Transverse colon (tissue), 4 donors: ENCODE data around the gene DDRGK1. TPM values are rescaled to one million over a fixed set of nuclear protein-coding genes. Genes with fewer than 3 reads are reported as not detected.
"Not testable (repeated sequence)": the region's sequence is repeated elsewhere in the genome, so short reads cannot be mapped to it uniquely, and the experiment has no call there.

Experiments used
- DNase-seq: peaks from one replicate; pipeline ENCODE4 v3.0.0-alpha.2; 2019
- H3K27ac ChIP-seq, 4 donors: fragments of 200-600 bp; sonication (generic); 2 replicates each; pipeline ENCODE4 v1.5.1; 2016 to 2018; ENCODE audit warnings: inconsistent platforms in 4 of 4
- H3K27me3 ChIP-seq: fragments of 200-600 bp; sonication (generic); 2 replicates; pipeline ENCODE4 v1.5.1; 2017; ENCODE audit warnings: inconsistent platforms
- H3K36me3 ChIP-seq, 4 donors: fragments of 200-600 bp; sonication (generic); 2 replicates each; pipeline ENCODE4 v1.5.1; 2017 to 2019; ENCODE audit warnings: inconsistent platforms in 4 of 4
- H3K4me1 ChIP-seq, 4 donors: fragments of 200-600 bp; sonication (generic); 2 replicates each; pipeline ENCODE4 v1.5.1; 2017 to 2020; ENCODE audit warnings: inconsistent platforms in 4 of 4
- H3K4me3 ChIP-seq, 4 donors: fragments of 200-600 bp; sonication (generic); 1 replicate in 1 of 4; 2 replicates in 3 of 4; pipeline versions ENCODE4 v1.5.1 to v1.6.1; 2017 to 2019; ENCODE audit warnings: inconsistent platforms in 4 of 4
- H3K9me3 ChIP-seq, 2 donors: fragments of 200-600 bp; sonication (generic); 2 replicates each; pipeline ENCODE4 v1.5.1; 2017 to 2019; ENCODE audit warnings: inconsistent platforms in 2 of 2
- CTCF ChIP-seq, 5 experiments: fragments of 200-600 bp in 3 of 5; fragments of 450-650 bp in 2 of 5; sonication (generic) in 3 of 5; IDR thresholded peaks; 1 replicate in 2 of 5; 2 replicates in 3 of 5; pipeline ENCODE4 v1.5.1; 2016 to 2017; ENCODE audit warnings: antibody characterized with exemption in 5 of 5, inconsistent platforms in 3 of 5, mild to moderate bottlenecking in 2 of 5, moderate library complexity in 1 of 5
- EP300 ChIP-seq: sonication (generic); formaldehyde crosslinking; IDR thresholded peaks from one replicate; pipeline ENCODE4 v1.6.1; 2017; ENCODE audit warnings: antibody characterized with exemption, low read depth
- POLR2A ChIP-seq: fragments of 450-650 bp; IDR thresholded peaks from one replicate; pipeline ENCODE4 v1.6.1; 2016; ENCODE audit warnings: antibody characterized with exemption, mild to moderate bottlenecking, moderate library complexity
- POLR2AphosphoS5 ChIP-seq, 3 donors: sonication (generic); formaldehyde crosslinking; IDR thresholded peaks; one replicate each; pipeline ENCODE4 v1.6.1; 2016; ENCODE audit warnings: antibody characterized with exemption in 3 of 3
- whole genome bisulfite sequencing, 2 donors: methylation state at CpG; one replicate each; pipeline ENCODE4 v1.1.5; 2018; ENCODE audit warnings: low coverage in 1 of 2; 5-methylcytosine and 5-hydroxymethylcytosine counted together
- in situ Hi-C, 4 donors: fragments of 200-750 bp; cut with MboI; loops; one replicate each; pipeline versions ENCODE4 v1.15.0 to v1.15.1; 2017; ENCODE audit warnings: low sequenced_read_pairs in 3 of 4, low pct_ligation_motif_present in 1 of 4, low pct_unique_long_range_greater_than_20kb in 1 of 4
- intact Hi-C: fragments of 100-400 bp; cut with DNase I; formaldehyde crosslinking; loops from one replicate; pipeline ENCODE4 v1.15.1; 2023; ENCODE audit warnings: low total_unique reads
- total RNA-seq, 4 donors: library from RNA; depleted of rRNA; stranded (reverse); fragments of >200 nt; gene quantifications; one replicate each; pipeline ENCODE4 v1.1.0, GENCODE V29; 2016

DDRGK1 gene
- total RNA-seq, 4 donors from 2014 or later: 47.0 to 85.6 (median 80.4) TPM

- H3K36me3 ChIP-seq: peaks cover 0 to 28% (median 10%) of the 10 kb centered on the region in 4 donors
- DNase-seq: no peak
Observed at GRCh38 chr20:3189561-3190131, 14.8 kb downstream of the DDRGK1 start.

GRCh38 chr20:3188823-3189413 is 15.6 kb downstream of the DDRGK1 start:
- intact Hi-C loops (no loop called here), in situ Hi-C loops (no loop called here)
- TF ChIP-seq CTCF (IDR thresholded peaks at IDR 0.05) (no peak), POLR2AphosphoS5 (IDR thresholded peaks at IDR 0.05) (no peak), EP300 (no peak), POLR2A (no peak)
- no peak overlapping the region for H3K4me3 ChIP-seq
- no peaks in the 10 kb centered on the region for H3K4me1 ChIP-seq
- no peaks in the 10 kb centered on the region for H3K27me3 ChIP-seq
- no peaks in the 10 kb centered on the region for H3K9me3 ChIP-seq
- no peak for DNase-seq
- H3K36me3 ChIP-seq: peaks cover 0 to 21% (median 7%) of the 10 kb centered on the region in 4 donors
- 80 to 86% methylated on average over 1 to 3 of the region's 3 CpGs for WGBS, 2 donors
- H3K27ac ChIP-seq: no peak overlapping the region

More at GRCh38 chr20:3189561-3190131, 14.8 kb downstream of the DDRGK1 start:
- H3K4me1 ChIP-seq: no peaks in the 10 kb centered on the region
- no peaks in the 10 kb centered on the region for H3K9me3 ChIP-seq
- intact Hi-C loops: no loop called here
- no peak overlapping the region for H3K27ac ChIP-seq
- H3K4me3 ChIP-seq: no peak overlapping the region
- 91 to 100% methylated on average over 2 to 4 of the region's 4 CpGs for WGBS, 2 donors
- no peaks in the 10 kb centered on the region for H3K27me3 ChIP-seq
- TF ChIP-seq POLR2A (no peak), EP300 (no peak), POLR2AphosphoS5 (IDR thresholded peaks at IDR 0.05) (no peak)
- in situ Hi-C loops: no loop called here

- DNase-seq, intact Hi-C loops, in situ Hi-C loops, H3K27ac ChIP-seq, H3K4me3 ChIP-seq, H3K27me3 ChIP-seq, H3K4me1 ChIP-seq, H3K9me3 ChIP-seq: not testable (repeated sequence)
- H3K36me3 ChIP-seq: peaks cover 0 to 20% (median 6%) of the 10 kb centered on the region in 4 donors
- WGBS, 2 donors: 86 to 96% methylated on average over 6 to 9 of the region's 9 CpGs
Observed at GRCh38 chr20:3187861-3188260, 16.6 kb downstream of the DDRGK1 start.

GRCh38 chr20:3183896-3184612 is 20.4 kb downstream of the DDRGK1 start:
- Histone ChIP-seq H3K9me3 (no peaks in the 10 kb centered on the region), H3K4me3 (no peak overlapping the region), H3K27ac (no peak overlapping the region), H3K36me3 (no peaks in the 10 kb centered on the region), H3K27me3 (no peaks in the 10 kb centered on the region), H3K4me1 (peaks cover 0 to 10% (median 0%) of the 10 kb centered on the region in 4 donors)
- in situ Hi-C loops (no loop called here), intact Hi-C loops (no loop called here)
- TF ChIP-seq EP300 (no peak), POLR2AphosphoS5 (IDR thresholded peaks at IDR 0.05) (no peak), CTCF (IDR thresholded peaks at IDR 0.05) (no peak), POLR2A (no peak)
- 86 to 90% methylated on average over 3 of the region's 3 CpGs for WGBS, 2 donors
- no peak for DNase-seq

DNA sequence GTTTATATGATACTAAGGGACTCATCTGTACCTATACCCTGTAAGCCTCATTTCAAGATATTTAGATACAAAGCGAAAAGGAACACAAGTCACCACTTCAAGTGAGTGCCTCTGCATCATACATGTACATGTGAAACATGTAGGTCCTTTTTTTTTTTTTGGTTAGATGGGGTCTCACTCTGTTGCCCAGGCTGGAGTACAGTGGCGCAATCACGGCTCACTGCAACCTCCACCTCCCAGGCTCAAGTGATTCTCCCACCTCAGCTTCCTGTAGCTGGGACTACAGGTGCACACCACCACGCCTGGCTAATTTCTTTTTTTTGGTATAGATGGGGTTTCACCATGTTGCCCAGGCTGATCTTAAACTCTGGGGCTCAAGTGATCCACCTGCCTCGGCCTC is 22.1 kb downstream of the DDRGK1 start:
- H3K9me3 ChIP-seq, in situ Hi-C loops: not testable (repeated sequence)

More for the DNA sequence above, 22.1 kb downstream of the DDRGK1 start:
- H3K27me3 ChIP-seq, intact Hi-C loops, H3K4me1 ChIP-seq, H3K27ac ChIP-seq, H3K36me3 ChIP-seq, H3K4me3 ChIP-seq, DNase-seq: not testable (repeated sequence)
- WGBS, 2 donors: 94 to 100% methylated on average over 1 to 5 of the region's 5 CpGs
